RWPE1 (cell line): ENCODE results near the gene BOC.
A peak's percentile ranks its signal among the peaks of the same experiment; 100 is the strongest.

Experiments
- CTCF ChIA-PET: fragments of 350-600 bp; sonication (Branson Sonifier 250); formaldehyde crosslinking; extraction: SDS; loops from one replicate; lab custom pipeline; 2021; lab: Yijun Ruan, JAX
- POLR2A ChIA-PET: fragments of 400-600 bp; formaldehyde crosslinking; extraction: SDS; loops from one replicate; lab custom pipeline; 2020; ENCODE audit warnings: antibody characterized with exemption; ENCODE audit not compliant: low non-redundant PET; lab: Yijun Ruan, JAX
- DNase-seq: peaks from one replicate; pipeline ENCODE4 v3.0.0; 2012; ENCODE audit warnings: low spot score
- H3K27ac ChIP-seq: fragments of 450-650 bp; 2 replicates; pipeline ENCODE4 v1.5.1; 2017
- CTCF ChIP-seq: fragments of 450-650 bp; conservative IDR thresholded peaks from 2 replicates; pipeline ENCODE4 v1.5.1; 2017; ENCODE audit warnings: low read depth, mild to moderate bottlenecking

The BOC gene

GRCh38 chr3:113263020-113263419 is 51.7 kb downstream of the BOC start:
- ChIA-PET CTCF (interaction anchor here (0.9 kb wide), 1 partner anchor 14 kb away, joined by 3 read pairs; no protein-coding TSS in a partner anchor), POLR2A (no interaction called here)
- H3K27ac ChIP-seq: no peak overlapping the region
- DNase-seq: peak; percentile 15
- TF ChIP-seq CTCF: no peak

DNA sequence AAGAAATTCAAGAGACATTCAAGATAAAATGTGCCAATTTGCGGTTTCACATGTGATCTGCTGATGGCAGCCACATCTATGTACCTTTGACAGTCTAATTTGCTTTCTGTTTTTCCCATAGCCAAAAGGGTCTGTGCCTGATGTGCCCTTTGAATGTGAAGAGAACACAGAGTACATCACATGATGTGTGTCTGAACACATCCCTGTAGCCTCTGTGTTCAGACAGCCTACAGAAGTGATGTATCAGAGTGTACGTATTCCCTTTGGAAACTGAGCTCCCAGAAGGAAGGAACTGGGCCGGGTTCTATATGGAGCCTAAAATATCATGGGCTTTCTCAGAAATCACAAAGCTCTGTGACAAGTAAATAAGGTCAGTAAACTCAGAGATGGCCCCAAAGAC is 52.4 kb downstream of the BOC start:
- POLR2A ChIA-PET: no interaction called here
- no peak for TF ChIP-seq CTCF
- H3K27ac ChIP-seq: no peak overlapping the region
- DNase-seq: no peak
- CTCF ChIA-PET: interaction anchor here (0.6 to 0.9 kb wide), 2 partner anchors 15 to 1238 kb away, joined by 3 read pairs; no protein-coding TSS in a partner anchor

DNA sequence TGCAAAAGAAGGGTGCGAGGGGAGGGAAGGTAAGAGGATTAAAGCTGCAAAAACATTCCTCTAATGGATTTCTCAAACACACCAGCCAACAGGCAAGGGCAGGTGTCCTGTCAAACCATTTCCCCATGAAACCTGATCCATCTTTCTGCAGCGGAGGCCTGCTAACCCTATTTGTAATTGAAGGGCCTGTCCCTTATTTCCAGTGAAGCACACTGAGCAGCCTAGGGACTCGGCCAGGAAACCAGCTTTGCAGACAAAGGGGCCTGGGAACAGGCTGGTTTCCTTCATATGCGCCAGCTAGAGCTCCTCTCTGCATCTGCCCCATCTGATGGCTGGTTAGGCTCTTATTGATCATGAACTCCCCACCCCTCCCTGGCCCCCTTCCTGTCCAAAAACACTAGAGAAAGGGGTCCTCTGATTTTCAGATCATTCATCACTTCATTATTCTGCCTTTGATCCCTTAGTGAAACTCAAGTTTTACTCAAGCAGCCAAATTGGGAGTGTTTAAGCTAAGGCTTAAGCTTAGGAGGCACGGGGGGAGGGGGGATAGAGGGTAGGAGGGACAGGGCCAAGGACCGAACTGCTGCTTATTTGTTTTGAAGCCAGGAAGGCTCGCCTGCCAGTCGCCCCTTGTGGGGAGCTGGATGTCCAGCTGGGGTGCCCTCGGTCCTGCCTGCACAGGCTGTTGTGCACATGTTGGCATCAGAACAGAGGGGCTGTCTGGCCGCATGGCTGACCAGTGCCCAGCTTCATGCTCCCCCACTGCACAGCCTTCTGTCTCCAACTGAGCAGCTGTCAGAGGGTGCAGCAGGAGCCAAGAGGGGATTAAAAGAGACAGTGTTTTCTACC is 53.1 kb downstream of the BOC start:
- ChIA-PET CTCF (interaction anchor here (0.6 kb wide), 1 partner anchor 1237 kb away, joined by 3 read pairs; no protein-coding TSS in a partner anchor), POLR2A (no interaction called here)
- no peak overlapping the region for H3K27ac ChIP-seq
- DNase-seq: no peak
- TF ChIP-seq CTCF: no peak

GRCh38 chr3:113265231-113265630 is 53.9 kb downstream of the BOC start:
- no peak for DNase-seq
- ChIA-PET CTCF (interaction anchor here (1.3 kb wide), 1 partner anchor 23 kb away, joined by 3 read pairs; no protein-coding TSS in a partner anchor), POLR2A (no interaction called here)
- H3K27ac ChIP-seq: no peak overlapping the region
- no peak for TF ChIP-seq CTCF

DNA sequence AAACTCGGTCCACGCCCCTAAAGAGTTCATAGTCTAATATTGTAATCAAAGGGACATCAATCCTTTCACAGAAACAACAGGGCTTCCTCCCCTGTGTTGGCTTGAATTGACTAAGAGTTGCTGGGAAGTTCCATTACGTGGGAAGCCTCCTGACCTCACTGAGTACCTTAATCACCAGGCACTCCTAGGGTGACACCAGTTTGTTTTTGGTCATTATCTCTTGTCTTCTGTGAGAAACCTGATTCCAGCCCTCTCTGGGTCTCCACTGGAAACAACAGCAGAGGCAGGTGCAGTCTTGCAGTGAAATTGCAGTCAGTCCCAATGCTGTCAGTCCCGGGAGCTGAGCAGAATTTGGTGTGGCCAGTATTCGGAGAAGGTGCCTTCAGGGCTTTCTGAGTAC is 55.4 kb downstream of the BOC start:
- no peak for DNase-seq
- TF ChIP-seq CTCF: no peak
- POLR2A ChIA-PET: no interaction called here
- H3K27ac ChIP-seq: no peak overlapping the region
- CTCF ChIA-PET: no interaction called here

- no peak for TF ChIP-seq CTCF
- CTCF ChIA-PET: no interaction called here
- H3K27ac ChIP-seq: no peak overlapping the region
- POLR2A ChIA-PET: no interaction called here
- no peak for DNase-seq
Observed at GRCh38 chr3:113268311-113268710, 57.0 kb downstream of the BOC start.
